GM23338 (cell line): ENCODE results near the gene CNTNAP2. TPM values are rescaled to one million over a fixed set of nuclear protein-coding genes. Genes with fewer than 3 reads are reported as not detected.

Experiments
- ATAC-seq: fragments of 200-7000 bp; cut with Tn5 transposase; 3 replicates; pipeline ENCODE4 v1.9.1; 2020
- DNase-seq: peaks from one replicate; pipeline ENCODE4 v3.0.0-alpha.2; 2015; ENCODE audit warnings: low spot score
- H2AFZ ChIP-seq: fragments of 200-600 bp; sonication (generic); 2 replicates; pipeline ENCODE4 v1.8.0; 2016; ENCODE audit warnings: antibody characterized with exemption, mild to moderate bottlenecking, moderate library complexity
- H3F3A ChIP-seq: fragments of 200-600 bp; sonication (generic); replicated peaks from 2 replicates; pipeline ENCODE4 v1.8.0; 2017; ENCODE audit warnings: antibody characterized with exemption, mixed run types, low read depth
- H3K27ac ChIP-seq: fragments of 200-600 bp; sonication (generic); 2 replicates; pipeline ENCODE4 v1.6.1; 2016; ENCODE audit warnings: low read depth
- H3K27me3 ChIP-seq: fragments of 200-600 bp; sonication (generic); 2 replicates; pipeline ENCODE4 v1.8.0; 2016; ENCODE audit warnings: mild to moderate bottlenecking, mixed run types, moderate library complexity; ENCODE audit not compliant: insufficient read depth
- H3K36me3 ChIP-seq: fragments of 200-600 bp; sonication (generic); 2 replicates; pipeline ENCODE4 v1.8.0; 2016; ENCODE audit warnings: mild to moderate bottlenecking; ENCODE audit not compliant: insufficient read depth
- H3K4me1 ChIP-seq: fragments of 200-600 bp; sonication (generic); 2 replicates; pipeline ENCODE4 v1.8.0; 2016; ENCODE audit warnings: mild to moderate bottlenecking, moderate library complexity; ENCODE audit not compliant: insufficient read depth
- H3K4me2 ChIP-seq: fragments of 200-600 bp; sonication (generic); 2 replicates; pipeline ENCODE4 v1.7.1; 2017; ENCODE audit warnings: mixed run types
- H3K4me3 ChIP-seq: fragments of 200-600 bp; sonication (generic); 2 replicates; pipeline ENCODE4 v1.6.1; 2016; ENCODE audit warnings: mixed run types
- H3K79me2 ChIP-seq: fragments of 200-600 bp; sonication (generic); replicated peaks from 2 replicates; pipeline ENCODE4 v1.8.0; 2017; ENCODE audit warnings: mild to moderate bottlenecking; ENCODE audit not compliant: insufficient read depth
- H3K9me2 ChIP-seq: fragments of 200-600 bp; sonication (generic); 2 replicates; pipeline ENCODE4 v1.8.0; 2017; ENCODE audit not compliant: insufficient read depth
- H4K20me1 ChIP-seq: fragments of 200-600 bp; sonication (generic); replicated peaks from 2 replicates; pipeline ENCODE4 v1.8.0; 2017; ENCODE audit warnings: mild to moderate bottlenecking; ENCODE audit not compliant: insufficient read depth
- H3K27ac Mint-ChIP-seq: 2 replicates; pipeline ENCODE4 v1.8.0; 2020; ENCODE audit warnings: inconsistent platforms, mild to moderate bottlenecking, moderate library complexity, mixed read lengths
- H3K27me3 Mint-ChIP-seq: 3 replicates; pipeline ENCODE4 v1.8.0; 2022; ENCODE audit warnings: low read depth, mild to moderate bottlenecking, moderate library complexity, mixed read lengths, inconsistent platforms; ENCODE audit not compliant: insufficient read depth, poor library complexity
- H3K36me3 Mint-ChIP-seq: 3 replicates; pipeline ENCODE4 v1.8.0; 2021; ENCODE audit warnings: low read depth, mild to moderate bottlenecking, inconsistent platforms, moderate library complexity, mixed read lengths
- H3K4me1 Mint-ChIP-seq: 3 replicates; pipeline ENCODE4 v1.8.0; 2020; ENCODE audit warnings: mild to moderate bottlenecking, inconsistent platforms, mixed read lengths
- H3K4me3 Mint-ChIP-seq: 3 replicates; pipeline ENCODE4 v1.8.0; 2021; ENCODE audit warnings: moderate library complexity, mild to moderate bottlenecking, inconsistent platforms, mixed read lengths
- H3K9me3 Mint-ChIP-seq: 3 replicates; pipeline ENCODE4 v1.8.0; 2020; ENCODE audit warnings: moderate library complexity, mild to moderate bottlenecking, inconsistent platforms, mixed read lengths
- CREB1 ChIP-seq: fragments of 250-450 bp; sonication (Bioruptor Pico); IDR thresholded peaks from 2 replicates; pipeline ENCODE4 v1.5.0; 2020; ENCODE audit warnings: low read depth, mild to moderate bottlenecking, moderate library complexity
- CTCF ChIP-seq, 2 experiments: fragments of 200-600 bp in 1 of 2; sonication (generic) in 1 of 2; conservative IDR thresholded peaks; 2 replicates each; pipeline versions ENCODE4 v1.5.1 to v1.6.1; 2016 to 2017; ENCODE audit warnings: antibody characterized with exemption in 2 of 2, low read depth in 2 of 2, mild to moderate bottlenecking in 2 of 2, moderate library complexity in 1 of 2
- ETS1 ChIP-seq: IDR thresholded peaks from 2 replicates; pipeline ENCODE4 v1.6.1; 2016; ENCODE audit warnings: antibody characterized with exemption
- EZH2 ChIP-seq: fragments of 200-600 bp; sonication (generic); IDR thresholded peaks from one replicate; pipeline ENCODE4 v1.8.0; 2017; ENCODE audit warnings: antibody characterized with exemption, mild to moderate bottlenecking, low read depth; ENCODE audit not compliant: unreplicated experiment
- EZH2phosphoT487 ChIP-seq: fragments of 200-600 bp; sonication (generic); IDR thresholded peaks from one replicate; pipeline ENCODE4 v1.8.1; 2018; ENCODE audit warnings: antibody characterized with exemption; ENCODE audit not compliant: unreplicated experiment
- JUNB ChIP-seq: IDR thresholded peaks from one replicate; pipeline ENCODE4 v1.6.1; 2016; ENCODE audit warnings: antibody characterized with exemption; ENCODE audit not compliant: unreplicated experiment
- NANOG ChIP-seq: IDR thresholded peaks from 2 replicates; pipeline ENCODE4 v1.6.1; 2016; ENCODE audit warnings: antibody characterized with exemption, borderline replicate concordance
- POLR2AphosphoS5 ChIP-seq: IDR thresholded peaks from 2 replicates; pipeline ENCODE4 v1.6.1; 2016; ENCODE audit warnings: antibody characterized with exemption, low read depth
- REST ChIP-seq: IDR thresholded peaks from one replicate; pipeline ENCODE4 v1.6.1; 2018; ENCODE audit warnings: antibody characterized with exemption; ENCODE audit not compliant: unreplicated experiment
- ZNF114 ChIP-seq: fragments of 250-450 bp; sonication (Bioruptor Pico); IDR thresholded peaks from 2 replicates; pipeline ENCODE4 v1.5.0; 2020; ENCODE audit warnings: mild to moderate bottlenecking, moderate library complexity
- ZNF331 ChIP-seq: fragments of 250-450 bp; sonication (Bioruptor Pico); IDR thresholded peaks from 2 replicates; pipeline ENCODE4 v1.5.0; 2020; ENCODE audit warnings: low read depth, mild to moderate bottlenecking, moderate library complexity
- polyA plus RNA-seq: library from polyadenylated mRNA; unstranded; fragments of >200 nt; fragmentation: Nextera tagmentation; extraction: Ambion mirVana; gene quantifications from 2 replicates; pipeline ENCODE4 v1.2.1, GENCODE V29; 2016
- total RNA-seq: library from RNA; depleted of rRNA; stranded (reverse); fragments of >200 nt; shearing (Covaris generic); gene quantifications from 2 replicates; pipeline ENCODE4 v1.2.3, GENCODE V29; 2014

CNTNAP2 gene
- total and polyA plus RNA-seq, 2 experiments from 2014 or later: 38.2 to 61.3 TPM

GRCh38 chr7:147990942-147991341, 1874.3 kb downstream of the CNTNAP2 start:
- Mint-ChIP-seq H3K27me3 (no peaks in the 10 kb centered on the region), H3K9me3 (peaks cover 63% of the 10 kb centered on the region), H3K36me3 (peaks cover 28% of the 10 kb centered on the region), H3K27ac (no peak overlapping the region), H3K4me3 (no peak overlapping the region), H3K4me1 (no peaks in the 10 kb centered on the region)
- Histone ChIP-seq H3K4me1 (no peaks in the 10 kb centered on the region), H3K4me2 (no peak overlapping the region), H4K20me1 (no peaks in the 10 kb centered on the region), H3K4me3 (no peak overlapping the region), H3K36me3 (no peaks in the 10 kb centered on the region), H3K9me2 (no peaks in the 10 kb centered on the region), H3F3A (no peaks in the 10 kb centered on the region), H3K27me3 (no peaks in the 10 kb centered on the region), H2AFZ (no peak overlapping the region), H3K79me2 (no peaks in the 10 kb centered on the region), H3K27ac (no peak overlapping the region)
- TF ChIP-seq ETS1 (no peak), JUNB (no peak), ZNF331 (no peak), CREB1 (CRISPR knock-in tag) (no peak), REST (no peak), ZNF114 (no peak), POLR2AphosphoS5 (no peak)
- ATAC-seq (no peak), DNase-seq (no peak)

GRCh38 chr7:147992698-147993097, 1876.1 kb downstream of the CNTNAP2 start:
- Mint-ChIP-seq H3K27ac (no peak overlapping the region), H3K9me3 (peaks cover 53% of the 10 kb centered on the region), H3K4me1 (peaks cover 3% of the 10 kb centered on the region; the same call in 1 of the 3 replicates), H3K4me3 (no peak overlapping the region), H3K27me3 (no peaks in the 10 kb centered on the region), H3K36me3 (peaks cover 25% of the 10 kb centered on the region)
- Histone ChIP-seq H4K20me1 (no peaks in the 10 kb centered on the region), H3K79me2 (no peaks in the 10 kb centered on the region), H3K9me2 (no peaks in the 10 kb centered on the region), H3F3A (no peaks in the 10 kb centered on the region), H3K36me3 (no peaks in the 10 kb centered on the region), H3K4me2 (no peak overlapping the region), H3K27ac (no peak overlapping the region), H3K4me1 (no peaks in the 10 kb centered on the region), H3K27me3 (no peaks in the 10 kb centered on the region), H3K4me3 (no peak overlapping the region), H2AFZ (no peak overlapping the region)
- ATAC-seq (no peak), DNase-seq (no peak)
- TF ChIP-seq NANOG: no peak
- TF ChIP-seq EZH2: no peak
- no peak for TF ChIP-seq REST
- no peak for TF ChIP-seq ZNF114
- no peak for TF ChIP-seq EZH2phosphoT487
- TF ChIP-seq CREB1 (CRISPR knock-in tag): no peak
- TF ChIP-seq ZNF331: no peak
- TF ChIP-seq POLR2AphosphoS5: no peak
- TF ChIP-seq CTCF (conservative IDR thresholded peaks at IDR 0.05; ENCODE audit: low read depth in 2 of 2): no peak
- no peak for TF ChIP-seq ETS1
